WTC11 (cell line): Measurements from ENCODE around the gene TDRD6.

Experiments
- CTCF ChIP-seq: fragments of 200-600 bp; IDR thresholded peaks from 2 replicates; pipeline ENCODE4 v1.8.0; 2022; ENCODE audit warnings: antibody characterized with exemption
- ESRRA ChIP-seq: sonication (generic); formaldehyde crosslinking; IDR thresholded peaks from 2 replicates; pipeline ENCODE4 v1.8.1; 2022; ENCODE audit warnings: mild to moderate bottlenecking, missing genetic modification reagents, borderline replicate concordance
- ZNF532 ChIP-seq: fragments of 250-450 bp; sonication (Bioruptor Pico); IDR thresholded peaks from 2 replicates; pipeline ENCODE4 v1.9.0; 2021; ENCODE audit warnings: mild to moderate bottlenecking, borderline replicate concordance

GRCh38 chr6:46642928-46643751 lies 44.5 kb upstream of the TDRD6 start:
- TF ChIP-seq ZNF532 (no peak), CTCF (no peak), ESRRA (CRISPR knock-in tag) (no peak)
